RWPE2 (cell line): ENCODE data around the gene HEXD.
"Not testable (repeated sequence)": the region's sequence is repeated elsewhere in the genome, so short reads cannot be mapped to it uniquely, and the experiment has no call there.

Experiments
- ATAC-seq: fragments of 200-7000 bp; cut with Tn5 transposase; 3 replicates; pipeline ENCODE4 v1.9.1; 2021; ENCODE audit warnings: low read depth
- DNase-seq: peaks from one replicate; pipeline ENCODE4 v3.0.0-alpha.2; 2020; ENCODE audit warnings: low spot score
- H3K27ac ChIP-seq: fragments of 450-650 bp; 2 replicates; pipeline ENCODE4 v1.5.1; 2017; ENCODE audit warnings: mild to moderate bottlenecking; ENCODE audit not compliant: poor library complexity, severe bottlenecking
- H3K27me3 ChIP-seq: fragments of 250-450 bp; sonication (Bioruptor Pico); 2 replicates; pipeline ENCODE4 v1.5.1; 2021; ENCODE audit warnings: mild to moderate bottlenecking, moderate library complexity; ENCODE audit not compliant: insufficient read depth, poor library complexity, severe bottlenecking
- H3K36me3 ChIP-seq: fragments of 250-450 bp; sonication (Bioruptor Pico); 2 replicates; pipeline ENCODE4 v1.5.1; 2020; ENCODE audit warnings: low read depth, mild to moderate bottlenecking, moderate library complexity
- H3K4me1 ChIP-seq: fragments of 250-450 bp; sonication (Bioruptor Pico); 2 replicates; pipeline ENCODE4 v1.5.1; 2021; ENCODE audit warnings: mild to moderate bottlenecking, moderate library complexity; ENCODE audit not compliant: insufficient read depth, poor library complexity, severe bottlenecking
- H3K4me3 ChIP-seq: fragments of 250-450 bp; sonication (Bioruptor Pico); 2 replicates; pipeline ENCODE4 v1.5.1; 2021; ENCODE audit warnings: mild to moderate bottlenecking, moderate library complexity; ENCODE audit not compliant: severe bottlenecking
- H3K9me3 ChIP-seq: fragments of 250-450 bp; sonication (Bioruptor Pico); 2 replicates; pipeline ENCODE4 v1.5.1; 2021; ENCODE audit warnings: mild to moderate bottlenecking, moderate library complexity; ENCODE audit not compliant: severe bottlenecking
- CTCF ChIP-seq: fragments of 450-650 bp; IDR thresholded peaks from one replicate; pipeline ENCODE4 v1.5.1; 2017; ENCODE audit warnings: mild to moderate bottlenecking, moderate library complexity; ENCODE audit not compliant: poor library complexity, severe bottlenecking

Gene HEXD

GRCh38 chr17:82458179-82458884 lies 40.2 kb downstream of the HEXD start, which contains the start of gene NARF:
Gene NARF (plus strand): TSS chr17:82458741. CDS start chr17:82458804, 63 bp downstream.
- H3K36me3 ChIP-seq = peaks cover 16% of the 10 kb centered on the region
- H3K27me3 ChIP-seq = no peaks in the 10 kb centered on the region
- H3K27ac ChIP-seq = peak within 1 kb of the TSS; percentile 87
- no peak for TF ChIP-seq CTCF
- DNase-seq (peak; percentile 99), ATAC-seq (peak; percentile 98)
- H3K4me3 ChIP-seq = peak within 1 kb of the TSS; percentile 88
- no peaks in the 10 kb centered on the region for H3K9me3 ChIP-seq
- H3K4me1 ChIP-seq = peaks cover 11% of the 10 kb centered on the region

GRCh38 chr17:82458885-82459424 lies 40.8 kb downstream of the HEXD start:
- no peaks in the 10 kb centered on the region for H3K9me3 ChIP-seq
- H3K27ac ChIP-seq = peak overlapping the region; percentile 87
- peak overlapping the region; percentile 88 for H3K4me3 ChIP-seq
- peaks cover 16% of the 10 kb centered on the region for H3K36me3 ChIP-seq
- ATAC-seq (no peak), DNase-seq (peak; percentile 65)
- peaks cover 11% of the 10 kb centered on the region for H3K4me1 ChIP-seq
- no peaks in the 10 kb centered on the region for H3K27me3 ChIP-seq
- TF ChIP-seq CTCF = no peak

GRCh38 chr17:82459936-82460335 lies 41.8 kb downstream of the HEXD start:
- not testable (repeated sequence) for DNase-seq, H3K9me3 ChIP-seq, ATAC-seq, H3K4me3 ChIP-seq, H3K27ac ChIP-seq, H3K27me3 ChIP-seq
- peaks cover 11% of the 10 kb centered on the region for H3K4me1 ChIP-seq
- peaks cover 25% of the 10 kb centered on the region for H3K36me3 ChIP-seq

GRCh38 chr17:82461827-82462524 lies 43.8 kb downstream of the HEXD start:
- ATAC-seq (no peak), DNase-seq (no peak)
- Histone ChIP-seq H3K27me3 (no peaks in the 10 kb centered on the region), H3K9me3 (no peaks in the 10 kb centered on the region), H3K36me3 (peaks cover 32% of the 10 kb centered on the region), H3K4me1 (peaks cover 11% of the 10 kb centered on the region), H3K27ac (no peak overlapping the region), H3K4me3 (no peak overlapping the region)
- no peak for TF ChIP-seq CTCF

- ATAC-seq (no peak), DNase-seq (no peak)
- Histone ChIP-seq H3K27me3 (no peaks in the 10 kb centered on the region), H3K9me3 (no peaks in the 10 kb centered on the region), H3K4me1 (peaks cover 4% of the 10 kb centered on the region), H3K36me3 (peaks cover 33% of the 10 kb centered on the region), H3K4me3 (no peak overlapping the region), H3K27ac (no peak overlapping the region)
- no peak for TF ChIP-seq CTCF
Observed at GRCh38 chr17:82463391-82463790, 45.2 kb downstream of the HEXD start.
